Testis (tissue), 3 donors: Measurements from ENCODE around the gene HRAS. TPM values are rescaled to one million over a fixed set of nuclear protein-coding genes. Genes with fewer than 3 reads are reported as not detected.

Experiments used
- DNase-seq: peaks from one replicate; pipeline ENCODE4 v3.0.0-alpha.2; 2019
- H3K27ac ChIP-seq, 2 donors: fragments of 200-600 bp; sonication (generic); one replicate each; pipeline ENCODE4 v1.5.1; 2019
- H3K27me3 ChIP-seq: fragments of 200-600 bp; sonication (generic); one replicate; pipeline ENCODE4 v1.5.1; 2019
- H3K36me3 ChIP-seq: fragments of 200-600 bp; sonication (generic); one replicate; pipeline ENCODE4 v1.5.1; 2017; ENCODE audit warnings: low read depth; ENCODE audit errors: missing control alignments
- H3K4me1 ChIP-seq: fragments of 200-600 bp; sonication (generic); one replicate; pipeline ENCODE4 v1.5.1; 2019
- H3K4me3 ChIP-seq, 2 donors: fragments of 200-600 bp; sonication (generic); one replicate each; pipeline ENCODE4 v1.5.1; 2017 to 2019
- H3K9me3 ChIP-seq: fragments of 200-600 bp; sonication (generic); one replicate; pipeline ENCODE4 v1.5.1; 2017
- POLR2A ChIP-seq: fragments of 450-650 bp; IDR thresholded peaks from one replicate; pipeline ENCODE4 v1.6.1; 2017; ENCODE audit warnings: antibody characterized with exemption, mild to moderate bottlenecking, moderate library complexity
- WGBS, 2 donors: methylation state at CpG; one replicate each; pipeline ENCODE4 v1.1.5; 2018; 5-methylcytosine and 5-hydroxymethylcytosine counted together
- intact Hi-C: fragments of 100-400 bp; cut with DNase I; formaldehyde crosslinking; loops from one replicate; pipeline ENCODE4 v1.15.1; 2023; ENCODE audit warnings: low total_unique reads
- polyA plus RNA-seq: library from polyadenylated mRNA; stranded (reverse); fragments of 350-450 nt; fragmentation: Illumina TruSeq; extraction: RNeasy Lipid Tissue Mini Kit (QIAGEN cat#74804); gene quantifications from one replicate; pipeline ENCODE4 v1.2.3, GENCODE V29; 2014; ENCODE audit warnings: low read depth, low replicate concordance; ENCODE audit not compliant: insufficient read depth
- total RNA-seq, 2 donors: library from RNA; depleted of rRNA; stranded (reverse); fragments of >200 nt; gene quantifications; one replicate each; pipeline ENCODE4 v1.2.3, GENCODE V29; 2016
- TF ChIP-seq, protein P1 (sequence below), 3 experiments: fragments of 450-650 bp in 2 of 3; fragments of 200-600 bp in 1 of 3; sonication (generic) in 1 of 3; IDR thresholded peaks; one replicate each; pipeline ENCODE4 v1.5.1; 2016 to 2019; ENCODE audit warnings: antibody characterized with exemption in 3 of 3, mild to moderate bottlenecking in 2 of 3, moderate library complexity in 1 of 3

Gene HRAS
- total and polyA plus RNA-seq, 3 donors from 2014 or later = 31.4 to 49.7 (median 35.1) TPM

DNA sequence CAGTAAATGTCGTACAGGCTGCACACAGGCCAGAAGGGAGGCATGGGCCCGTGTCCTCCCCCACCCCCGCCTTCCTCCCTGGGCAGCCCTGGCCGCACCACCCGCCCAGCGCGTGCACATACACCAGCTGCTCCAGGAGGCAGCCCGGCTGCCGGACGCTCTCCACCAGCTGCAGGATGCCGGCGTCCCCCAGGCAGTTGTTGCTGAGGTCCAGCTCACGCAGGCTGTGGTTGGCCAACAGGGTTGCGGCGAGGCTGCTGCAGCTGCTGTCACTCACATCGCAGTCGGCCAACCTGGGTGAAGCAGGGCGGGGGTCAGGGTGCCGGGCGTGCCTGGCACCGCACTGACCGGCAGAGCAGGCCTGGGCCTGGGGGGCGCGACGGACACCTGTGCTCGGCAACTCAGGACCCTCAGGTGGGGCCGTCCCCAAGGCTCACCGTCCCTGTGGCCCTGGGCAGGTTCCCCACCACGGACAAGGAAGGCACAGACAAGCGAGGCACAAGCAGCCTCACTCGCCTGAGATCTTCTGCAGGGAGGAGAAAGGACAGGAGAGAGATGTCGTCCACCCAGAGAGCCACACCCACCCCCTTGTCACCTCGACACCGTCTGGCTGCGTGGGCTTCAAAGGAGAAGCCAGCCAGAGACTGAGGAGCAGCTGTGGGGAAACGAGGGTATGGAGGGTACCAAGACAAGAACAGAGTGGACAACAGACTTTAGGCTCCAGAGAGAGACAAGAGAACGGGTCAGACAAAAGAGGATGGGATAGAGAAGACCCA is 40.4 kb downstream of the HRAS start:
- Histone ChIP-seq H3K27ac (no peak overlapping the region), H3K9me3 (no peaks in the 10 kb centered on the region), H3K4me3 (no peak overlapping the region), H3K36me3 (no peaks in the 10 kb centered on the region), H3K27me3 (no peaks in the 10 kb centered on the region), H3K4me1 (peaks cover 7% of the 10 kb centered on the region)
- TF ChIP-seq POLR2A = no peak
- intact Hi-C loops = no loop called here
- no peak for DNase-seq
- WGBS, 2 donors = 69 to 83% methylated on average over 4 to 37 of the region's 37 CpGs

DNA sequence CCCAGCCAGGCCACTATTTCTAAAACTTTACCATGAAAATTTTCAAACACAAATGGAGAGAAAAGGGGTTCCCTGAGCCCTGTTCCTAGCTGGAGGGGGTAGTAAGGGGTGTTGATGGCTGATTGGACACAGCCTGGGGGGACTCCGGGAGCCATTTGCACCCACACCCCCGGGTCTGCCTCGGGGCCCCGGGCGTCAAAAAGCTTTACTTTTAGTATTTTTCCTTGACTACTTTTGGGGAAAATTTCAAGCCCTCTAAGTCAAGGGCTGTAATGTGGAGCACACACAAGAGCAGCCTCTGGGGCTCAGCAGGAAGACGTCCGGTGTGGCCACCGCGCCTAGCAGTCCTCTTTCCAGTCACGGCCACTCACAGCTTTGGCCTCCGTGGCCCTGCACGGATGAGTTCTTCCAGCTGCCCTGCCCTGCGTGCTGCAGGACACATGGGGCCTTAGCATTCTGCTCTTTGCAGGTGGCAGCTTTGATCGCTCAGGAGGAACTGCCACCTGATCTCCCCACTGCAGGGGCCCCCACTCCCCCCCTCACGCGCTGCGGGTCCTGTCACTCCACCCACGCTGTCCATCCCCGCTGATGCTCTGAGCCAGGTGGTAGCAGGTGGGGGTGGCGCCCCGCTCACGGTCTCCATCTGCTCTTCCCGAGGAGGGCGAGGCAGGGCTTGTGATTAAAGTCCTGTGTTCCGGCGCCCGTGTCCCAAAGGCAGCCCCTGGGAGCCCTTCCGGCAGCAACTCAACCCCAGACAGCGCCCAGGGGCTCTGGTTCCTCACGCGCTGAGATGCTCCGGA is 42.7 kb downstream of the HRAS start:
- no peak overlapping the region for H3K27ac ChIP-seq
- WGBS, 2 donors = 80 to 83% methylated on average over 25 to 32 of the region's 32 CpGs
- H3K36me3 ChIP-seq = no peaks in the 10 kb centered on the region
- intact Hi-C loops = no loop called here
- no peak overlapping the region for H3K4me3 ChIP-seq
- TF ChIP-seq, protein P1, sequence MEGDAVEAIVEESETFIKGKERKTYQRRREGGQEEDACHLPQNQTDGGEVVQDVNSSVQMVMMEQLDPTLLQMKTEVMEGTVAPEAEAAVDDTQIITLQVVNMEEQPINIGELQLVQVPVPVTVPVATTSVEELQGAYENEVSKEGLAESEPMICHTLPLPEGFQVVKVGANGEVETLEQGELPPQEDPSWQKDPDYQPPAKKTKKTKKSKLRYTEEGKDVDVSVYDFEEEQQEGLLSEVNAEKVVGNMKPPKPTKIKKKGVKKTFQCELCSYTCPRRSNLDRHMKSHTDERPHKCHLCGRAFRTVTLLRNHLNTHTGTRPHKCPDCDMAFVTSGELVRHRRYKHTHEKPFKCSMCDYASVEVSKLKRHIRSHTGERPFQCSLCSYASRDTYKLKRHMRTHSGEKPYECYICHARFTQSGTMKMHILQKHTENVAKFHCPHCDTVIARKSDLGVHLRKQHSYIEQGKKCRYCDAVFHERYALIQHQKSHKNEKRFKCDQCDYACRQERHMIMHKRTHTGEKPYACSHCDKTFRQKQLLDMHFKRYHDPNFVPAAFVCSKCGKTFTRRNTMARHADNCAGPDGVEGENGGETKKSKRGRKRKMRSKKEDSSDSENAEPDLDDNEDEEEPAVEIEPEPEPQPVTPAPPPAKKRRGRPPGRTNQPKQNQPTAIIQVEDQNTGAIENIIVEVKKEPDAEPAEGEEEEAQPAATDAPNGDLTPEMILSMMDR (IDR thresholded peaks at IDR 0.05) = no peak
- no peak for TF ChIP-seq POLR2A
- H3K27me3 ChIP-seq = no peaks in the 10 kb centered on the region
- no peak for DNase-seq
- H3K9me3 ChIP-seq = no peaks in the 10 kb centered on the region
- peaks cover 7% of the 10 kb centered on the region for H3K4me1 ChIP-seq

DNA sequence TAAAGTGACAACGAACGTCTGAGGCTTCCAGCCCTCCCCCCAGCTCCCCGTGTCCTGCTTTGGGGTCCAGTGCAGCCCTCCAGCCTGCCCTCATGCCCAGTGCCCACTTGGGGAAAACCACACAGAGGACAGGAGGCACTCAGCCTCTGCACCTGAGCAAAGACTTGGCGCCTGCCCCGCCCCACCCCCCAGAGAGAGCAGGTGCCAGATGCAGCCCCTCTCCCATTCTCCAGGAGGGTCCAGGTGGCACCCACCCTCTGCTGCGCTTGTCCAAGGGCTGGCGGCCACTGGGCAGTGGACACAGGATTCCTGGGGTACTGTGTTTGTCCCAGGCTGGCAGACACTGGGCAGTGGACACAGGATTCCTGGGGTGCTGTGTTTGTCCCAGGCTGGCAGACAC is 44.0 kb downstream of the HRAS start:
- no peaks in the 10 kb centered on the region for H3K36me3 ChIP-seq
- no peaks in the 10 kb centered on the region for H3K9me3 ChIP-seq
- no peaks in the 10 kb centered on the region for H3K27me3 ChIP-seq
- TF ChIP-seq, protein P1 (IDR thresholded peaks at IDR 0.05) = no peak
- intact Hi-C loops = no loop called here
- no peak overlapping the region for H3K4me3 ChIP-seq
- H3K27ac ChIP-seq = no peak overlapping the region
- peaks cover 5% of the 10 kb centered on the region for H3K4me1 ChIP-seq
- WGBS, 2 donors = 79 to 86% methylated on average over 3 to 7 of the region's 7 CpGs
- no peak for DNase-seq

DNA sequence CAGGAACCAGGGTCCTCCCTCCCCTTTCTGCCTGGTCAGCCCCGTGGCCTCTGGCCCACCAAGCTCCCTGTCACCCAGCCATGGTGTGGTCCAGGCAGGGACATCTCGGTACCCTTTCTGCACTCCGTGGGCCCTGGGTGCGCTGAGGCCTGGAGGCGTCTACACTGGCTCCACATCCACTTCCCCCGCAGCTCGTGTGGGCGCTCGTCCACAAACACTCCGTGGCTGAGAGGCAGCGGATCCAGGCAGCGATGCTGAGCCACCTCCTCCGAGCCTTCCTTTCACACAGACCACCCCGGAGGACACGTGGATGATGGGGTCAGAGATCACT is 44.5 kb downstream of the HRAS start:
- H3K36me3 ChIP-seq = no peaks in the 10 kb centered on the region
- peaks cover 2% of the 10 kb centered on the region for H3K4me1 ChIP-seq
- intact Hi-C loops = no loop called here
- 85 to 91% methylated on average over 12 to 15 of the region's 15 CpGs for WGBS, 2 donors
- no peaks in the 10 kb centered on the region for H3K27me3 ChIP-seq
- no peak overlapping the region for H3K4me3 ChIP-seq
- no peak for TF ChIP-seq POLR2A
- TF ChIP-seq, protein P1 (IDR thresholded peaks at IDR 0.05) = no peak
- DNase-seq = no peak
- H3K9me3 ChIP-seq = no peaks in the 10 kb centered on the region
- no peak overlapping the region for H3K27ac ChIP-seq

DNA sequence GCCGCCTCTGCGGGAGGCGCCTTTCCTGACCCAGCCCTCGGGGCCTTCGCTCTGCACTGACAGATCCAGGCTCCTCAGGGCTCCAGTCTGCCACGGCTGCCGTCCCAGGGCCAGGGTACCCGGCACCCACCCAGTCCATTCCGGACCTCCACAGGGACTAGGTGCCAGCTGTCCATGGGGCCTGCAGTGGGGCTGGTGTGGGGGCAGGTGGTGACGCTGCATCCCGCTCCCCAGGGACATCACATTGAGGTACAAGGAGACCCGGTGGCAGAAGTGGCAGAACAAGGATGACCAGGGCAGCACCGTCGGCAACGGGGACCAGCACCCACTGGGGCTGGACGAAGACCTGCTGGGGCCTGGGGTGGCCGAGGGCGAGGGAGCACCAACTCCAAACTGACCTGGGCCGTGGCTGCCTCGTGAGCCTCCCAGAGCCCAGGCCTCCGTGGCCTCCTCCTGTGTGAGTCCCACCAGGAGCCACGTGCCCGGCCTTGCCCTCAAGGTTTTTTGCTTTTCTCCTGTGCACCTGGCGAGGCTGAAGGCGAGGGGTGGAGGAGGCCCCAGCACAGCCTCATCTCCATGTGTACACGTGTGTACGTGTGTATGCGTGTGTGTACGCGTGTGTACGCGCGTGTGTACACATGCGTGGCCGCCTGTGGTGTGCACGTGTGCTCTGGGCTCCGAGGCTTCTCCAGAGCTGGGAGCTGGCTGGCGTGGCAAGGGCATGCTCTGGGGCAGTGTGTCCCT is 45.0 kb downstream of the HRAS start:
- H3K4me1 ChIP-seq = no peaks in the 10 kb centered on the region
- TF ChIP-seq POLR2A = no peak
- TF ChIP-seq, protein P1 (IDR thresholded peaks at IDR 0.05) = no peak
- H3K27me3 ChIP-seq = no peaks in the 10 kb centered on the region
- 85 to 90% methylated on average over 21 to 38 of the region's 38 CpGs for WGBS, 2 donors
- H3K4me3 ChIP-seq = no peak overlapping the region
- no peaks in the 10 kb centered on the region for H3K36me3 ChIP-seq
- H3K27ac ChIP-seq = no peak overlapping the region
- H3K9me3 ChIP-seq = no peaks in the 10 kb centered on the region
- no peak for DNase-seq
- intact Hi-C loops = no loop called here
